Inflammatory macrophage treated with lipopolysaccharide for 4 hours (primary cell): Measurements from ENCODE around the gene MED7.

Source experiments
- DNase-seq: peaks from one replicate; pipeline ENCODE4 v3.0.0-alpha.2; 2020

Gene MED7

GRCh38 chr5:157100140-157100679 lies 42.5 kb downstream of the MED7 start:
- peak; percentile 97 for DNase-seq

GRCh38 chr5:157088342-157088990 lies 54.2 kb downstream of the MED7 start:
- no peak for DNase-seq
